Measurements from ENCODE around the gene LRRC42. TPM values are rescaled to one million over a fixed set of nuclear protein-coding genes. Genes with fewer than 3 reads are reported as not detected.

LRRC42 gene
- total and polyA plus RNA-seq, 7 experiments from 2014 or later, result 6.2 to 20.3 (median 7.8) TPM

- Mint-ChIP-seq H3K9me3 (no peaks in the 10 kb centered on the region), H3K36me3 (peaks cover 3 to 15% (median 6%) of the 10 kb centered on the region in 5 donors), H3K4me1 (peaks cover 19 to 48% (median 37%) of the 10 kb centered on the region in 7 donors), H3K27ac (peak overlapping the region in 2 of 9 donors; percentile 28 to 59), H3K4me3 (peak overlapping the region in 1 of 10 donors; percentile 66), H3K27me3 (no peaks in the 10 kb centered on the region)
- H3K9me3 ChIP-seq (ENCODE audit: control insufficient read depth in 2 of 3, low read length in 3 of 3), result no peaks in the 10 kb centered on the region
- DNase-seq (peak in 2 of 9 donors; percentile 6 to 10), ATAC-seq (no peak)
- ChIA-PET POLR2A (interaction anchor here (0.8 to 1.0 kb wide), 2 partner anchors 10 to 88 kb away, joined by 3 to 4 read pairs; no protein-coding TSS in a partner anchor), CTCF (interaction anchor here (1.3 to 4.5 kb wide), 6 partner anchors 10 to 117 kb away, joined by 3 to 56 read pairs (median 5); no protein-coding TSS in a partner anchor)
- no peak overlapping the region for H3K4me3 ChIP-seq (ENCODE audit: low read length)
- no peak overlapping the region for H3K27ac ChIP-seq (ENCODE audit: low read depth, low read length)
- H3K4me1 ChIP-seq (ENCODE audit: control insufficient read depth in 2 of 2, insufficient read depth in 2 of 2, low read length in 2 of 2), result peaks cover 12 to 17% of the 10 kb centered on the region in 2 donors
- intact Hi-C loops (cut with micrococcal nuclease), result loop anchor here (1.0 to 10.0 kb wide), 9 partner anchors 71 to 1892 kb away; partner anchors contain the start of genes BTF3L4 (in 1 of the 2), MAGOH (in 1 of the 2), TTC22 (in 1 of the 2) and TTC4 (in 1 of the 2)
- no peaks in the 10 kb centered on the region for H3K27me3 ChIP-seq (ENCODE audit: control insufficient read depth in 2 of 2, insufficient read depth in 2 of 2, low read length in 2 of 2)
- peaks cover 0 to 16% (median 0%) of the 10 kb centered on the region in 3 experiments for H3K36me3 ChIP-seq (ENCODE audit: control insufficient read depth in 2 of 3, insufficient read depth in 3 of 3, low read length in 3 of 3)
Measured at GRCh38 chr1:53949023-53949990, 3.2 kb downstream of the LRRC42 start.

- Mint-ChIP-seq H3K27ac (no peak overlapping the region), H3K27me3 (no peaks in the 10 kb centered on the region), H3K36me3 (peaks cover 3 to 15% (median 8%) of the 10 kb centered on the region in 5 donors), H3K4me3 (no peak overlapping the region), H3K4me1 (peaks cover 8 to 42% (median 26%) of the 10 kb centered on the region in 7 donors), H3K9me3 (no peaks in the 10 kb centered on the region)
- POLR2A ChIA-PET, result no interaction called here
- H3K4me1 ChIP-seq (ENCODE audit: control insufficient read depth in 2 of 2, insufficient read depth in 2 of 2, low read length in 2 of 2), result peaks cover 6 to 10% of the 10 kb centered on the region in 2 donors
- DNase-seq (no peak), ATAC-seq (no peak)
- no peaks in the 10 kb centered on the region for H3K27me3 ChIP-seq (ENCODE audit: control insufficient read depth in 2 of 2, insufficient read depth in 2 of 2, low read length in 2 of 2)
- H3K36me3 ChIP-seq (ENCODE audit: control insufficient read depth in 2 of 3, insufficient read depth in 3 of 3, low read length in 3 of 3), result peaks cover 0 to 16% (median 0%) of the 10 kb centered on the region in 3 experiments
- intact Hi-C loops (cut with micrococcal nuclease), result no loop called here
- H3K27ac ChIP-seq (ENCODE audit: low read depth, low read length), result no peak overlapping the region
- CTCF ChIA-PET, result interaction anchor here (2.2 kb wide), 1 partner anchor 91 kb away, joined by 7 read pairs; no protein-coding TSS in a partner anchor
- H3K4me3 ChIP-seq (ENCODE audit: low read length), result no peak overlapping the region
- H3K9me3 ChIP-seq (ENCODE audit: control insufficient read depth in 2 of 3, low read length in 3 of 3), result no peaks in the 10 kb centered on the region
Measured at GRCh38 chr1:53951697-53952096, 5.5 kb downstream of the LRRC42 start.

- intact Hi-C loops (cut with micrococcal nuclease), result no loop called here
- no peak for ATAC-seq
- Mint-ChIP-seq H3K4me1 (peaks cover 3 to 30% (median 15%) of the 10 kb centered on the region in 7 donors), H3K27ac (no peak overlapping the region), H3K9me3 (no peaks in the 10 kb centered on the region), H3K4me3 (no peak overlapping the region), H3K27me3 (no peaks in the 10 kb centered on the region), H3K36me3 (peaks cover 3 to 20% (median 8%) of the 10 kb centered on the region in 5 donors)
- ChIA-PET CTCF (interaction anchor here (0.6 to 1.1 kb wide), 4 partner anchors 75 to 587 kb away, joined by 3 to 4 read pairs (median 4); no protein-coding TSS in a partner anchor), POLR2A (interaction anchor here (0.9 to 1.1 kb wide), 2 partner anchors 9 to 114 kb away, joined by 3 to 4 read pairs; partner anchors contain the start of gene IFT25)
- DNase-seq, result no peak
- Histone ChIP-seq H3K27me3 (ENCODE audit: control insufficient read depth in 2 of 2, insufficient read depth in 2 of 2, low read length in 2 of 2) (no peaks in the 10 kb centered on the region), H3K9me3 (ENCODE audit: control insufficient read depth in 2 of 3, low read length in 3 of 3) (no peaks in the 10 kb centered on the region), H3K36me3 (ENCODE audit: control insufficient read depth in 2 of 3, insufficient read depth in 3 of 3, low read length in 3 of 3) (peaks cover 0 to 16% (median 0%) of the 10 kb centered on the region in 3 experiments), H3K4me1 (ENCODE audit: control insufficient read depth in 2 of 2, insufficient read depth in 2 of 2, low read length in 2 of 2) (no peaks in the 10 kb centered on the region), H3K27ac (ENCODE audit: low read depth, low read length) (no peak overlapping the region), H3K4me3 (ENCODE audit: low read length) (no peak overlapping the region)
Measured at GRCh38 chr1:53954128-53954527, 8.0 kb downstream of the LRRC42 start.

- DNase-seq (no peak), ATAC-seq (no peak)
- intact Hi-C loops (cut with micrococcal nuclease), result loop anchor here in 1 of 2 donors (5.0 kb wide), 1 partner anchor 469 kb away; no protein-coding TSS in a partner anchor
- peaks cover 3 to 24% (median 10%) of the 10 kb centered on the region in 5 donors for H3K36me3 Mint-ChIP-seq
- ChIA-PET CTCF (interaction anchor here (0.8 to 1.9 kb wide), 2 partner anchors 44 to 96 kb away, joined by 5 to 10 read pairs; no protein-coding TSS in a partner anchor), POLR2A (no interaction called here)
- Histone ChIP-seq H3K27ac (ENCODE audit: low read depth, low read length) (no peak overlapping the region), H3K4me1 (ENCODE audit: control insufficient read depth in 2 of 2, insufficient read depth in 2 of 2, low read length in 2 of 2) (no peaks in the 10 kb centered on the region), H3K4me3 (ENCODE audit: low read length) (no peak overlapping the region), H3K27me3 (ENCODE audit: control insufficient read depth in 2 of 2, insufficient read depth in 2 of 2, low read length in 2 of 2) (no peaks in the 10 kb centered on the region), H3K9me3 (ENCODE audit: control insufficient read depth in 2 of 3, low read length in 3 of 3) (no peaks in the 10 kb centered on the region), H3K36me3 (ENCODE audit: control insufficient read depth in 2 of 3, insufficient read depth in 3 of 3, low read length in 3 of 3) (peaks cover 0 to 31% (median 0%) of the 10 kb centered on the region in 3 experiments)
- no peaks in the 10 kb centered on the region for H3K27me3 Mint-ChIP-seq
- H3K4me1 Mint-ChIP-seq, result peaks cover 2 to 21% (median 8%) of the 10 kb centered on the region in 7 donors
- H3K4me3 Mint-ChIP-seq, result no peak overlapping the region
- H3K9me3 Mint-ChIP-seq, result no peaks in the 10 kb centered on the region
- H3K27ac Mint-ChIP-seq, result peak overlapping the region in 2 of 9 donors; percentile 4 to 34
Measured at GRCh38 chr1:53956308-53957168, 10.4 kb downstream of the LRRC42 start.

GRCh38 chr1:53957194-53957818, 11.2 kb downstream of the LRRC42 start:
- DNase-seq, result no peak

More at GRCh38 chr1:53957194-53957818, 11.2 kb downstream of the LRRC42 start:
- H3K4me3 ChIP-seq (ENCODE audit: low read length), result no peak overlapping the region
- H3K4me1 ChIP-seq (ENCODE audit: control insufficient read depth in 2 of 2, insufficient read depth in 2 of 2, low read length in 2 of 2), result no peaks in the 10 kb centered on the region
- no peak overlapping the region for H3K27ac ChIP-seq (ENCODE audit: low read depth, low read length)
- H3K36me3 Mint-ChIP-seq, result peaks cover 3 to 29% (median 9%) of the 10 kb centered on the region in 5 donors
- no peaks in the 10 kb centered on the region for H3K9me3 ChIP-seq (ENCODE audit: control insufficient read depth in 2 of 3, low read length in 3 of 3)
- H3K36me3 ChIP-seq (ENCODE audit: control insufficient read depth in 2 of 3, insufficient read depth in 3 of 3, low read length in 3 of 3), result peaks cover 1 to 29% (median 5%) of the 10 kb centered on the region in 3 experiments
- H3K4me3 Mint-ChIP-seq, result no peak overlapping the region
- ChIA-PET CTCF (interaction anchor here (1.0 to 3.7 kb wide), 3 partner anchors 85 to 96 kb away, joined by 3 to 110 read pairs (median 10); no protein-coding TSS in a partner anchor), POLR2A (no interaction called here)
- ATAC-seq, result no peak
- H3K4me1 Mint-ChIP-seq, result peaks cover 1 to 21% (median 8%) of the 10 kb centered on the region in 7 donors
- H3K27me3 ChIP-seq (ENCODE audit: control insufficient read depth in 2 of 2, insufficient read depth in 2 of 2, low read length in 2 of 2), result no peaks in the 10 kb centered on the region
- intact Hi-C loops (cut with micrococcal nuclease), result loop anchor here in 1 of 2 donors (5.0 kb wide), 1 partner anchor 470 kb away; no protein-coding TSS in a partner anchor
- H3K9me3 Mint-ChIP-seq, result no peaks in the 10 kb centered on the region
- H3K27ac Mint-ChIP-seq, result peak overlapping the region in 4 of 9 donors; percentile 34 to 63 (median 56)
- H3K27me3 Mint-ChIP-seq, result no peaks in the 10 kb centered on the region
